ENCODE data around the gene PP2D1.

GRCh38 chr3:20037255-20037996 is 25.4 kb upstream of the PP2D1 start:
- no peak for TF ChIP-seq GABPA (tag; conservative IDR thresholded peaks at IDR 0.05; ENCODE audit: low read depth)
- no peak for TF ChIP-seq NBN (IDR thresholded peaks at IDR 0.05; ENCODE audit: low read depth)
- no peak for TF ChIP-seq ZNF551 (CRISPR knock-in tag; IDR thresholded peaks at IDR 0.05)
- no peak for TF ChIP-seq POLR2AphosphoS5 (IDR thresholded peaks at IDR 0.05; ENCODE audit: control insufficient read depth, insufficient read depth, low read depth, low read length)
- TF ChIP-seq BRD4 (IDR thresholded peaks at IDR 0.05) = no peak
- TF ChIP-seq, protein P1, sequence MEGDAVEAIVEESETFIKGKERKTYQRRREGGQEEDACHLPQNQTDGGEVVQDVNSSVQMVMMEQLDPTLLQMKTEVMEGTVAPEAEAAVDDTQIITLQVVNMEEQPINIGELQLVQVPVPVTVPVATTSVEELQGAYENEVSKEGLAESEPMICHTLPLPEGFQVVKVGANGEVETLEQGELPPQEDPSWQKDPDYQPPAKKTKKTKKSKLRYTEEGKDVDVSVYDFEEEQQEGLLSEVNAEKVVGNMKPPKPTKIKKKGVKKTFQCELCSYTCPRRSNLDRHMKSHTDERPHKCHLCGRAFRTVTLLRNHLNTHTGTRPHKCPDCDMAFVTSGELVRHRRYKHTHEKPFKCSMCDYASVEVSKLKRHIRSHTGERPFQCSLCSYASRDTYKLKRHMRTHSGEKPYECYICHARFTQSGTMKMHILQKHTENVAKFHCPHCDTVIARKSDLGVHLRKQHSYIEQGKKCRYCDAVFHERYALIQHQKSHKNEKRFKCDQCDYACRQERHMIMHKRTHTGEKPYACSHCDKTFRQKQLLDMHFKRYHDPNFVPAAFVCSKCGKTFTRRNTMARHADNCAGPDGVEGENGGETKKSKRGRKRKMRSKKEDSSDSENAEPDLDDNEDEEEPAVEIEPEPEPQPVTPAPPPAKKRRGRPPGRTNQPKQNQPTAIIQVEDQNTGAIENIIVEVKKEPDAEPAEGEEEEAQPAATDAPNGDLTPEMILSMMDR (IDR thresholded peaks at IDR 0.05 in 2 of 3, conservative IDR thresholded peaks at IDR 0.05 in 1 of 3; ENCODE audit: insufficient read depth in 2 of 3, low read depth in 1 of 3, low read length in 3 of 3) = 0 out of 6 replicates have a peak, but pooled peaks of 1 of the 3 experiments have one; percentile 18
- 0 out of 4 replicates have a peak, but pooled peaks of 1 of the 2 experiments have one; percentile 30 for TF ChIP-seq KDM1A (IDR thresholded peaks at IDR 0.05)
- no peak for TF ChIP-seq NFE2L1 (tag; IDR thresholded peaks at IDR 0.05; ENCODE audit: borderline replicate concordance, low read depth)
- no peak for TF ChIP-seq POLR2A (conservative IDR thresholded peaks at IDR 0.05)

All from K562 (cell line).